Left hindlimb (tissue), 1 donor: Measurements from ENCODE around the gene ST7L.

Experiments used
- DNase-seq: peaks from one replicate; pipeline ENCODE4 v3.0.0-alpha.2; 2018

The ST7L gene

GRCh38 chr1:112514901-112515300 is 104.0 kb downstream of the ST7L start:
- no peak for DNase-seq

DNA sequence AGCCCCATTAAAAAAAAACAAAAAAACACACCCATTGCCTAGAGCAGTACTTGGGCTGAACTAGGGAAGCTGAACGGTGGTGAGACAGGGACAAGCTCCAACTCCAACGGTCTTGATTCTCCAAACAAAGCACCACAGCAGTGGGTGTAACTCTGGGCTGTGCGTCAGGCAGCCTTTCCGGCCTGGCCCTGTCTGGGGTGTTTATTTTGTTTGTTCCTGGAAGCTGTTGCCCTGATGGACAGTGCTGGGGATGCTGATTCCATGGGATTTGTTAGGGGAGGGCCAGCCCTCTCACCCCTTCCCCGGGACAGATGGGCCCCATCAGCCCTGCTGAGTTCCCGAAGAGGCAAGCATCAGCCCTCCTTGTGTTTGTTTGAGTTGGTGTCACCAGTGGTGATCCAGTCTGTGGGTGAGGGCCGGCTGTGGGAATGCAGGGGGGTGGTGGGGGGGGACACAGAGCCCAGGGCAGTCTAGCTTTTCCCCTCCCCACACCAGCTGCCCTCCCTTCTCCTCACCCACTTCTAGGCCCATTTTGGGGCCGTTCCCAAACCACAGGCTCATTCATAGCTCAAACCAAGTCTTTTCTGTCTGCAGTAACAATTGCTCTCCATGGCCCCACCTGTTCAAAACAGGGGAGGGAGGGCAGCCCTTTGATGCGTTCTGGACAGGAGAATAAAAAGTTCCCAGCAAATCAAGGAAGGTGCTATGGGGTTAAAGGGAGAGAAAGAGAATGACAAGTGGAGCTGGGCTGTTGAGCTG is 105.7 kb downstream of the ST7L start:
- DNase-seq, result no peak

GRCh38 chr1:112511897-112512296 is 107.0 kb downstream of the ST7L start:
- no peak for DNase-seq

DNA sequence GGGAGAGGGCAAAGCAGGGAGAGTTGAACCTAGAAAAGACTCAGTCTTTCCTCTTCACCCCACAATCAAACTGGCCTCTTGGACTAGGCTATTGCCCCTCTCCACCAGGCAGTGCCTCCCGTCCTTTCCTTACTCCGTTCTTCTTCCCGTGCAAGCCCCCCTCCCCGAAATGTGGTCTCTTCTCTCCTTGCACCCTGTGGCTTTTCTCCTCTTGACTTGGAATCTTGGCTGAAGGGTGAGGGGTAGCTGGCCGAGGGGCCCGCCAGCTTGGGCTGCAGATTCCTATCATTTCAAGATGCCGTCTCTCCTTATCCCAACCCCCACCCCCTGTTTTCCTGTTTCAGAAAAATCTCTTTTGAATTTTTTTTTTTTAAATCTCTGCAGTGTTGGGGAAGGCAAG is 108.6 kb downstream of the ST7L start:
- DNase-seq, result no peak

DNA sequence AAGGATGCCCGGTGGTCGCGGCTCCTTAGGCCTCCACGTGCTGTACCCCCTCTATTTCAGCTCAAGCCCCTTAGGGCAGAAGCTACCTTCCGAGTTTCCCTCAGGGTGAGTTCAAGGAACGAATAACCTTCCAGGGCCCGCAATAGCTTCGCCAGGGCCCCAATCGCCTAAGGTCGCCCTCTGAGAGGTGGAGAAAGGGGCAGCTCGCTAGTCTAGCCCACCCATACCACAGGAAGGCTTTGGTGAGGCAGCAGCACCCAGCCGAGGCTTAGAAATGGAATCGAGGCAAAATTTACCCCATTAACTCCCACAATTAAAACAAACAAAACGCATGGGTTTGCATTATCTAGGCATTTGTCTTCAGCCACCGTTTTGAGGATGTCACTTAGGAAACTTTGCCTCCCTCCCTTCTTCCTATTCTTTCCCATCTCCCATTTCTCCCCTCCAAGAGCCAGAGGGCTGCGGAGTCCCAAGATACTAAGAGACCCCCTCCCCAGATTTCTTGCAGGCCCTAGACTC is 109.2 kb downstream of the ST7L start:
- DNase-seq, result no peak

- DNase-seq, result no peak
These were observed 109.8 kb downstream of the ST7L start for GRCh38 chr1:112509005-112509659.

GRCh38 chr1:112508278-112509004 is 110.5 kb downstream of the ST7L start, which contains the start of gene WNT2B:
TSS of gene WNT2B (plus strand) at chr1:112508965. CDS start at chr1:112509263, 298 bp downstream.
- DNase-seq, result no peak

DNA sequence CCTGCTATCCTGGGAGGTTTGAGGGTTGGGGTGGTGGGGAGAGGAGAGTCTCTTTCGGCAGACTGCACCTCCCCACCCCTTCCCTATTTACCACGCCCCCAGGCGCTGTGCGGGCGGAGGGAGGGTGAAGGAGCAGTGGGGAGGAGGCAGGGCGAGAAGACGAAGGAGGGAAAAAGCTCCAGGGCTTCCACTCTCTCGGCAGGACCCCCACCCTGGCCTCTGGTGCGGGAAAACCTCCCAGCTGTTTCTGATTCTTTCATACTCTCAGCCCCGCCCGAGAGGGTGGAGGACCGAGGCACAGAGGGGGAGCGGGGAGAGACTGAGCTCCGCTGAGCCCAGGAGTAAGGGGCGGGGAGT is 111.0 kb downstream of the ST7L start:
- peak; percentile 71 for DNase-seq

GRCh38 chr1:112507336-112507735 is 111.6 kb downstream of the ST7L start:
- no peak for DNase-seq

DNA sequence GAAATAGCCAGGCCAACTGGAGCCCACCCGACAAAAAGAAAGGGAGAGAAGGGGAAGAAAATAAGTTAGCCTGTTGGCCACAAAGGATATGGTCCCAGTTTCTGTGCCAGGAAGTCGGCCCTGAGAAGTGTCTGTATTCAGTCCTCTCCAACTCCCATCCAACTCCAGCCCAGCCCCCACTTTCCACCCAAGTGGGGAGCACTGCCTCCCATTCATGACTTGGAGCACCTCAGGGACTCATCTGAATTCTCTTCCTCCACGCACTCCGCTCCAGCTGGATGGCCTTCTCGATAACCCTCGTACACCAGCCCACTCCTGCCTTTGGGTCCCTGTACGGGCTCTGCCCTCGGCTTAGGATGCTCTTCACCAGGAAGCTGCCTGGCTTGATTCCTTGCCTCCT is 112.2 kb downstream of the ST7L start:
- no peak for DNase-seq

GRCh38 chr1:112506306-112506705 is 112.6 kb downstream of the ST7L start:
- peak; percentile 49 for DNase-seq

- no peak for DNase-seq
These were observed 113.1 kb downstream of the ST7L start for GRCh38 chr1:112505878-112506277.

DNA sequence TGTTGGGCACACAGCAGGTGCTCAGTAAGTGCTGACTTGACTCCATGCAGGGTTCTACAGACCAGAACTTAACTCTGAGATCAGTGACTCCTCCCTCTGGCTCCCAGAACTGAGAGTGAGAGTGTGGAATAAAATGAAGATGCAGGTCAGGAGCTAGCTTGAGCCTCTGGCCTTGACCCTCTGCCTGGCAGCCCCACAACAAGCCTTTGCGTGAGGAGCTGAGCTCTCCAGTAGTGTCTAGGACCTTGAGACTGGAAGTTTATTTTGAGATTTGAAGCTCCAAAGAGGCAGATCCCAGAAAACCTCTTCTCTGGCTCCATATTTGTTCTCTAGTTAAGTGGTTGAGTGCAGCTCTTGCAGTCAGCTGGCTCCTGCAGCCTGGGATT is 113.5 kb downstream of the ST7L start:
- no peak for DNase-seq

DNA sequence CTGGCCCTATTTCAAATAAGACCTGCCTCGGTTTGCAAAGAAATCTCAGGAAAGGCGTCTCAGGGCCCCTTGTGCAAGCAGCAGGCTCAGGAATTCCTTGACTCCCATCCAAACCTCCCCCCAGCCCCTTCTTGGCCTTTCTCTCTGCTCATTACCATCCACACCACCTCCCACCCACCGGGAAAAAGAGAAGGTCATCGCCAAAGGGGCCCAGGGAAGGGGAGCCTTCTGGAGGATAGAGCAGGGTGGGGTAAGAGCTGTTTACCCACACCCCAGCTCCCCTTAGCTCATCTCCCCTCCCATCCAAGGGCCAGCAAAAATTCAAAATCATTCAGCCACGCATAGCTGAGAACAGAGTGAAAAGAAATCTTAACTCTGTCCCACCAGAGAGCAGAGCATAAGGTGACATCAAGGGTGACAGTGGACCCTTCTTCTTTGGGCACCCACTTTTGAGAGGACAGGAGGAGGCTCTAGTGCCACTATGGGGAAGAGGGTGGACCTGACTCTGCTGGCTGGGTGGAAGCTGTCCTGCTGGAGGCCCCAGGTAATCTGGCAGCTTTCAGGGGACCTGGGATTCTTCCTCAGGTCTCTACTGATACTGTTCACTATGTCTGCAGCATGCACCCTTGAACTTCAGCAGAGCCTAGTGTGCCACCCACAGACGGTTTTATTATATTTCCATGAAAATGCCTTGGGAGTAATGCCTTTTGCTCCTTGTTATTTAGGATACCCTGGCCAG is 114.1 kb downstream of the ST7L start:
- DNase-seq, result peak; percentile 75

DNA sequence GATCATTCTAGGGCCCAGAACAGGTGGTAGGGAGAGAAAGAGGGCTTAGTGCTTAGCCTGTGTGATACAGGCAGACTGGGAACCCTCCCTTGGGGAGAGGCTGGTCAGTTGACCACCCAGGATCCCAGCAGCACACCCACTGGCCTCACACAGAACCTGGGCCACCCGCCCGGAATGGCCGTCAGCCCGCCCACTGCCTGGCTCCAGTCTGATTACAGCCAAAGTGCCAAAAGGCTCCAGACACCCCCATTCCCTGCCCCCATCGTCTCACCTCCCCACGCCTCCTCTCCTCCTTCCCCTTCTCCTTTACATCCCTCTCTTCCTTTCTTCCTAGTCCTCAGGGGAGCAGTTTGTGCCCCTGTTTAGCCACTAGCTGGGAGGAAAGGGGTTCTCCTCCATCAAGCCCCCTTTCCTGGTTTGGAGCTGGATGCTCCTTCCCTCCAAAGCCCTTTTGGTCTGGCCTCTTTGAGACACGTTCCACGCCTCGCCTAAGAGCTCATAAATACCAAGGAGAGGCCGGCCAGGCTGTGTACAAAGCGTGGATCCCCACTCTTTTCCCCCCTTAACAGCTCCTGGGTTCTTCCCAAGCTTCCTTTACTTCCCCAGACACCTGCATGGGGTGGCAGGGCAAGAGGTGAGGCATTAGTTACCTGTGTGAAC is 114.8 kb downstream of the ST7L start:
- peak; percentile 51 for DNase-seq

- no peak for DNase-seq
These were observed 116.1 kb downstream of the ST7L start for GRCh38 chr1:112502826-112503225.

DNA sequence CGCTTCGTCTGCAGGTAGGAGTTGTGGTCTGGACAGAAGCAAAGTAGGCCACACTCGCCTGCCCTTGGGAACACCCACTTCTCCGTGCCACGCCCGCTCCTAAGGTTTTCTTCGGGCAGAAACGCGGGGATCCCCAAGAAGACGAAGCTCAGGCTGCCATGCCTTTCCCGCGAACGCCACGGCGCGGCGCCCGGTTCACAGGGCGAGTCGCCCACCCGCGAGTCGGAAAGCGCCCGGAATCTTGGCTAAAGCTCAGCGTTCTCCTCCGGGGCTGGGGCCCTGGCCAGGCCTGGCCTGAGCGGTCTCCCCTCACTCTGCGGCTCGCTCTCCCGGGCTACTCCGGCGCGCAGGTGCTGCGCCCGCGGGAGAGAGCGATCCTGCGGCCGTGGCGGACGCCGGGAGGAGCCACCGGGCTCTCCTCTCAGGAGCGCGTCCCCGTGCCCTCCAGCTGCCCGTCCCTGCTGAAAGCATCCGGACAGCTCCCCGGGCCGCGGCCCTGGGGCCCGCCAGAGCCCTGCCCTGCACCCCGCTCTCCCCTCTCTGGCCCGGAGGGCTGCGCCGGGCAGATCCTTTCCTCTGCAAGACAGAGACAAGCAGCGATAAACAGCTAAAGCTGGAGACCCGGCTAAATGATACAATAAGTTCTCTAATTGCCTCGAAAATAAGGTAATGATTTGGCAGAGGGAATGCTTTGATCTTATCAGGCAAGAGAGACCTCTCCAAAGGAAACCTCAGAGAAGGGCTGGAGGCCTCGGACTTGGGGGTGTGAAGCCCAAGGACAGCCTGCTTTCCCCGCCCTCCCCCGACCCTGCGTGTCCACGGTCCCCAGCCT is 116.9 kb downstream of the ST7L start:
- peak; percentile 83 for DNase-seq

DNA sequence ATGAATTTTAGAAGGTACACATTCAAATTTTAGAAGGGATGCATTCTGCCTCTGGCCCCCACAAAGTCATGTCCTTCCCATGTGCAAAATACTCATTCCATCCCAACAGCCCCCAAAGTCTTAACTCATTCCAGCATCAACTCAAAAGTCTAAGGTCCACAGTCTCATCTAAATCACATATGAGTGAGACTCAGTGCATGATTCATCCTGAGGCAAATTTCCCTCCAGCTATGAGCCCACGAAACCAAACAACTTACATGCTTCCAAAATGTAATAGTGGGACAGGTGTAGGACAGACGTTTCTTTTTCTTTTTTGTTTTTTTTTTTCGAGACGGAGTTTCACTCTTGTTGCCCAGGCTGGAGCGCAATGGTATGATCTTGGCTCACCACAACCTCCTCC is 122.7 kb downstream of the ST7L start:
- no peak for DNase-seq

GRCh38 chr1:112493351-112493750 is 125.6 kb downstream of the ST7L start:
- DNase-seq, result no peak

- no peak for DNase-seq
These were observed 126.9 kb downstream of the ST7L start for GRCh38 chr1:112492076-112492475.

- no peak for DNase-seq
These were observed 130.8 kb downstream of the ST7L start for GRCh38 chr1:112488141-112488540.
